GM21381 (cell line): ENCODE data around the gene HOXC10.

ENCODE experiments used
- ATAC-seq: cut with Tn5 transposase; IDR thresholded peaks from one replicate; pipeline ENCODE4 v1.9.1; 2021; ENCODE audit warnings: mild to moderate bottlenecking, moderate library complexity; ENCODE audit not compliant: unreplicated experiment

HOXC10 gene

DNA sequence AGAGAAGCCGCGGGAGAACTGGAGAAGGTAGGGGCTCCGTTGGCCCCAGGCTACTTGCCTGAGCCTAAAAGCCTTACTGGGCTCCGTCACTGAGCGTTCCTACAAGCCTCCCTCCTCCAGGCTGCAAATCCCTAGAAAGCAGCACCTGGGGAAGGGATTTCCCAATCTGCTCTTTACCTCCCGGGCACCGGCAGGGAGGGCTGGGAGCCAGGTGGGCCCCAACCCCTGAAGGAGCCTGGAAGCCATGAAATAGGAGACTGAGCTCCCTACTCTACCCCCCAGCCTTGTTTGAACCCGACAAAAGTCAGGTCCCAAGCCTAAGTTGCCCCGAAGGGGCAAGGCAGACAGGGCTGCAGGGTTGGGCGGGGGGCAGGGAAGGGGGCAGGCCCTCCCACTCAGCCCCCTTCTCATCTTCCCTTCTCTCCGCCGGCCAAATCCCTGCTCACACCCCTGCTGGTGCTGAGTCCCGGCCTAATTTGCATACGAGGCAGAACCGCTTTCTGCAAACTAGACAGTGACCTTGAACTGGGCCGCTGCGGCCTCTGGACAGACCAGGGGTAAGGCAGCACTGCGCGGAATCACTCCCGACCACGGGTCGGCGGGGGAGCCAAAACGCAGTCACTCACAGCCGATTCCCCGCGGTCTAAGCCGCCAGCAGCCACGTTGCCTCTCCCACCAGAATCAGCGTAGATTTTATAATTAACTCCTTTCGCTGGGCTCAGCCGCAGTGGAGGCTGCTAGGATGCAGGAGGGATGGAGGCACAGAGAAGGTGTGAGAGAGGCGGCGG is 34.0 kb upstream of the HOXC10 start:
- no peak for ATAC-seq

DNA sequence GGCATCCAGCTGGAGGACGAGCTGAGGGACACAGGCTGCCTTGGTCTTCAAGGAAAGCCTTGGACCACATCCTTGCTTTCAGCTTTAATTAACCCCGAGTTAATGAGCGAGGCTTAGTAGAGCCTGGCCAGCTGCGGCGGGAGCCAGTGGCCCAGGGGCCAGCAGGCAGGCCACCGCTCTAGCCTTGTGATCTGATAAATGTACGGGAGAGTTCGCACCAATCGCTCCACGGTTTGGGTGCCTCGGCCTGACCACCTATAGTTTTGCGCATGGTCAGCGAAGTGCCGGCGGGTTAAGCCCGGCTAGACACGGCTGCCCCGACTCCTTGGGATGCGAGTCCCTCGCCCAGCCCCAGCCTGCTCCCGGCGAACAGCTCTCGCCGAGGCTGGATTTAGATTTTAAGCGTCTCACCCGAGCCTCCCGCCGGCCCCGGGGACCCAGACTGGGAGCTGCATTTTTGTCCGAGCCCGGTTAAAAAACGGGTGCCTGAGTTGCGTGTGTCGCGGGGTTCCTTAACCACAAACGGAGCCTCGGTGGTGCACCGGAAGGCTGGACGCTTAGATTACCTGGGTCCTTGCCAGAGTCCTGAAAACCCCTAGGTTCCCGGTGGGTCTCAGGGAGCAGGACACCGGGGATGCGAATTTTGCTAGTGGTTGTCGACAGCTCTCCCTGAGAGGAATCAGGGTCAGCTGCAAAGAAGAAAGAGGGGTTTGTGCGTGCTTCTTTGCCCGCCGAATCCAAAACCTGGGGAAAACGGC is 33.2 kb upstream of the HOXC10 start:
- no peak for ATAC-seq

GRCh38 chr12:53952335-53952694 is 32.6 kb upstream of the HOXC10 start:
- ATAC-seq: no peak

DNA sequence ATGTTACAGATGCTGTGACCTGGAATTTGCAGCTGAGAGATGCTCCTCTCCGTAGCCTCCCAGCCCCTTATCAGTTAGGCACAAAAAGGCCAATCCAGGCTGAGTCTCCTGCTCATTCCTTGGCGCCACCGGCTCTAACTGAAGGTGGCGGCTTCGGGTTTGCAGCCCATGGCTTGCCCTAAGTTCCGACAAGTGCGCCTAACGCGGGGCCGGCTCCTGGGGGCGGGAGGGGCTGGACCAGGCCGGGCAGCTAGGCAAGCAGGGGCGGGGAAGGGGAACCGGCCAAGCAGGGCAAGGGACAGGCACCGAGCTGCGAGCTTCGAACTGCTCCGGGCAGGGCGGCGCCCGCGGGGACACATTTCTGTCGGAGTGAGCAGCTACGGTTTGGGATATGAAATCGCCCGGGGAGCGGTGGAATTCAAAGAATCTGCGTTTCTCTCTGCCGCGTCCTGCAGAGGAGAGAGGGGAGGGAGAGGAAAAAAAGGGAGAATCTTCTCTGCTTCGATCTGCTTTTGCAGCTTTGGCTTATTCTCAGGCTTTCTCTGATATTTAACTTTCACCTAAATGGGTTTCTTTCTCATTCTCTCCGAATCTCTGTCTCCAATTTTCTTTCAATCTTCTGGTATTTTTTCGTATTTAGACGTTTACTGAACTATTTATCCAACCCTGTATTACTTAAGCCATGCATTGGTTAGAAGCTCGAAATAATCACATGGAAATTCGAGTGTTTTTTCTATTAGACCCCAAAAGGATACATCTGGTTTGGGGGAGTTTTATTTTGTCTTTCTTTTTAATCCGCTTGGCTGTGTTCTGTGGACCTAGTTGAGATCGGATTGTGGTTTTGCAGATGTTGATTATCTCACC is 31.8 kb upstream of the HOXC10 start:
- no peak for ATAC-seq

DNA sequence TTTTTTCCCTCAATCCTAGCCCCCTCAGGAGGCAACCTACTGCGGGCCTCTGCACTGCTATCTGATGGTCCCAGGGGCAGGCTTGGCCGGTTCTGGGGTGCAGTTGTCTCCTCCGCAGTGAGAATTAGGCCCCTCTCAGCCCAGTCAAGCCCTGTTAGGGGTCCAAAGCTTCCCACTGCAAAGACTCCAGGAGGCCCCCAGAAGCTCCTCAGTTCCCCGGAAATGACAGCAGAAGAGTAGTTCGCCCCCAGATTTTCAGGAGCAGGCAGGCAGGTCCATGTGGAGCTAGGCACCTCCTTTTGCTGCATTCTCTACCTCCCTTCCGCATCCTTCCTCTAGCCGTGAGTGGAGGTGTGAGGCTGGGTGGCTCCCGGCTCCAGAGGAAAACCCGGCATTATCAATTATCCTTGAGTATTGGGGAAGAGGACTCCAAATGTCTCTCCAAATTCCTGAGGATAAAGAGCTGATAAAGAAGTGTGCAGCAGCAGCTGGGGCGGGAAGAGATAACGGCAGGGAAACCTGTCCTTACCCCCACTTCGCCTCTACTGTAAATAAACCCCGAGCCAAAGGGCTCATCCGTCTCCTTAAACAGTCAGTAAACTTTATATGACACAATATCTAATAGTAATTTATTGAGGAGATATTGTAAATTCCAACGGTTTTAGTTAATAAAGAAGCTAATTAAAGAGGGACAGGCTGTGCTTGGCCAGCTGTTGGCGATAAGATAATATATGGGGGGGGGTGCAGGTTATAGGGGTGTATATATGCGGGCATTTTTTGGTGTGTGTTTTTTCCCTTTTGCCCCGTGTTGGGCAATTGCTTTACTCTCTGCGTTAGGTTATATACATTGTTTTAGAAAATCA is 30.9 kb upstream of the HOXC10 start:
- ATAC-seq: no peak

- no peak for ATAC-seq
Measured at GRCh38 chr12:53954694-53955035, 30.3 kb upstream of the HOXC10 start, which contains the start of gene HOXC12. HOXC12 (plus strand) TSS chr12:53954903; CDS start chr12:53954930, 27 bp downstream.

DNA sequence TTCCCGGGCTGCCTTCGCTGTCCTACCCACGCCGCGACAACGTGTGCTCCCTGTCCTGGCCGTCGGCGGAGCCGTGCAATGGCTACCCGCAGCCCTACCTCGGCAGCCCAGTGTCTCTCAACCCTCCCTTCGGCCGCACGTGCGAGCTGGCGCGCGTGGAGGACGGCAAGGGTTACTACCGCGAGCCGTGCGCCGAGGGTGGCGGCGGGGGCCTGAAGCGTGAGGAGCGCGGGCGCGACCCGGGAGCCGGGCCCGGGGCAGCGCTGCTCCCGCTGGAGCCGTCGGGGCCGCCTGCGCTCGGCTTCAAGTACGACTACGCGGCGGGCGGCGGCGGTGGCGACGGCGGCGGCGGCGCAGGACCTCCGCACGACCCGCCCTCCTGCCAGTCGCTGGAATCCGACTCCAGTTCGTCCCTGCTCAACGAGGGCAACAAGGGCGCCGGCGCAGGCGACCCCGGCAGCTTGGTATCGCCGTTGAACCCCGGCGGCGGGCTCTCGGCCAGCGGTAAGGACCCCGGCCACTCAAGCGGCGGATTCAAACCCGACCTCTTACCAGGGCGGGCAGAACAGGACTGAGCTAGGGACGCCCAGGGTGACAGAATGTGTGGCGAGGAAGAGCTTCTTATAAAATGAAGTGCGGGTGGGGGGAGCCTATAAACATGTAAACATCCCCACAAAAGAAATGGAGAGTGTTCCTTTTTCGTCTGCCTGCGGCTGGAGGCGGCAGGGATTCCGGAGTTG is 29.7 kb upstream of the HOXC10 start:
- ATAC-seq: no peak

DNA sequence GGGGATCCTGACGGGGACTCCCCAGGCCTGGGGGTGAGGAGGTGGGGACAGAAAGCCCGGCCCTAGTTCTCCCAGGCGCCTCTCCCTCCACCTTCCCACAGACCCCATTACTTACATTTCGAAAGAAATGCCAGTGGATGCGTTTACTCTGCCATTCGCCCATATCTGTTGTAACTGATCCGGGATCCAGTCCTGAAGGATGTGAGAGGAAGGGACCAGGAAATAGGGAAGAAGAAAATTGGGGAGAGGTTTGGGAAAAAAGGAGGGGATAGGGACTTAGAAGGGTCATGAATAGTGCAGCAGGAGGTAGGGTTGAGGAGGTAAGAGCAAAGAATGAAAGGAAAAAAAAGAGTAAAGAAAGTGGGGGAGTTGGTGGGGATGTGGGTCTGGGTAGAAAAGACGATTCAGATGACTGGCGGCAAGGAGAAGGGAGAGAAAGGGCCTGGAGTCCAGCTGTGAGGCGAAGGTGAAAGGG is 29.1 kb upstream of the HOXC10 start:
- ATAC-seq: no peak

DNA sequence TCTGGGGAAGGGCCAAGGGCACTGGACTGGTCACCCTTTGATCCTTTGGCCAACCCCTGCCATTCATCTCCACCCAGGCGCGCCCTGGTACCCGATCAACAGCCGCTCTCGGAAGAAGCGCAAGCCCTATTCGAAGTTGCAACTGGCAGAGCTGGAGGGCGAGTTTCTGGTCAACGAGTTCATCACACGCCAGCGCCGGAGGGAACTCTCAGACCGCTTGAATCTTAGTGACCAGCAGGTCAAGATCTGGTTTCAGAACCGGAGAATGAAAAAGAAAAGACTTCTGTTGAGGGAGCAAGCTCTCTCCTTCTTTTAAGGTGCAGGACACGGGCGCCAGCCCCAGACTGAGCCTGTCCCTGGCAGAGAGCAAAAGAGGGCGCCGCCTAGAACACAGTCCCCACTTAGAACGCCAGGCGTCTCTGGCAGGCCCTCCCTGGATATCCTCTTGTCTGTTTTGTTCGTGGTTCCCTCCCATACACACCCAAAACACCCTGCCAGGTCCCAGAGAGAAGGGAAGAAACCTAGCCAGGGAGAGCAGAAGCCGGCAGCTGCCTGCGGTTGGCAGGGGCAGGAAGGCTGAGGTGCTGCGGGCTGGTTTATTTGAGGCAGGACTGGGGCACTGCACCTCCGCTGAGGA is 28.6 kb upstream of the HOXC10 start:
- ATAC-seq: no peak

DNA sequence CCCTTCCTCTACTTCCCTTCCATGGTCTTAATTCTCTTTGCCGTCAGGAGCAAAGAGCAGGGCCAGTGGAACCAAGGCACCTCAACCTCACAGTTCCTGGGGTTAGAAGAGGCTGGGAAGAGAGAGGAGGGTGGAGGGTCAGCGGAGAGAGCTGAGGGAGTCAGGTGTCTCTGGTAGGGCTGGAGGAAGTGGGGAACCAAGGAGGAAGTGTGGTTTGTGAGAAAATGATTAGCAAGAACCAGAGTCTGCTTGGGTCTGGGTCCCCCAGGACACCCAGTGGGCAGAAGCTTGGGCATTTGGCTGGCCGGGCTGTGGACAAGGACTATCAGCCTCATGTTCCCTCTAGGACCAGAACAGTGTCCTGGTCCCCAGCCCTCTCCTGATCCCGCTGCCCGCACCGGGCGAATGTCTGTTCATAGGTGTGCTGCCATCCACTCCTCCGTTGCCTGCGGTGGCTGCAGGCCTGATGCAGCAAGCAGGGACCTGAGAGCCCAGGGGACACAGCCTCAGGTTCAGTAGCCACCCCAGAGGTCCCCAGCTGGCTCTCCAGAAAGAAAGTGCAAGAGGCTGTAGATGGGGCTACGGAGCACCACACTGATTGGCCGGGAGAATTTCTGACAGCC is 27.9 kb upstream of the HOXC10 start:
- no peak for ATAC-seq

DNA sequence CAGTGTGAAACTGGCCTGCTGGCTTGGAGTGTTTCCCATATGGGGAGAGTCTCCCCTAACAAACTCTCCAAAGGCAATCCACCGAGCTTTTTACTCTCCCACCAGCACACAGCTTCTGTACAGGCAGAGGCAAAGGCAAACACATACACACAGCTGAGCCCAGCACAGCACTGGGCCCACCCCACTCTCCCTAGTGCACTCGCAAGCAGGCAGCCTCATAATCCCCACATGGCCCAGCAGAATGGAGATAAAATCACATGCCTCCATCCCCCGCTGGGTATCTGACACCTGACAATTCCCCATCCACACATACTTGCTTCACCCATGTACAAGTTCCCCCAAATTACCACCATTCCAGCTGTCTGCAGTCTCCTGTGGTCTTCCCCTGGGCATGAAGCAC is 26.8 kb upstream of the HOXC10 start:
- ATAC-seq: no peak

GRCh38 chr12:53959314-53959713 is 25.6 kb upstream of the HOXC10 start:
- no peak for ATAC-seq

- no peak for ATAC-seq
Measured at GRCh38 chr12:53960187-53961024, 24.5 kb upstream of the HOXC10 start.

DNA sequence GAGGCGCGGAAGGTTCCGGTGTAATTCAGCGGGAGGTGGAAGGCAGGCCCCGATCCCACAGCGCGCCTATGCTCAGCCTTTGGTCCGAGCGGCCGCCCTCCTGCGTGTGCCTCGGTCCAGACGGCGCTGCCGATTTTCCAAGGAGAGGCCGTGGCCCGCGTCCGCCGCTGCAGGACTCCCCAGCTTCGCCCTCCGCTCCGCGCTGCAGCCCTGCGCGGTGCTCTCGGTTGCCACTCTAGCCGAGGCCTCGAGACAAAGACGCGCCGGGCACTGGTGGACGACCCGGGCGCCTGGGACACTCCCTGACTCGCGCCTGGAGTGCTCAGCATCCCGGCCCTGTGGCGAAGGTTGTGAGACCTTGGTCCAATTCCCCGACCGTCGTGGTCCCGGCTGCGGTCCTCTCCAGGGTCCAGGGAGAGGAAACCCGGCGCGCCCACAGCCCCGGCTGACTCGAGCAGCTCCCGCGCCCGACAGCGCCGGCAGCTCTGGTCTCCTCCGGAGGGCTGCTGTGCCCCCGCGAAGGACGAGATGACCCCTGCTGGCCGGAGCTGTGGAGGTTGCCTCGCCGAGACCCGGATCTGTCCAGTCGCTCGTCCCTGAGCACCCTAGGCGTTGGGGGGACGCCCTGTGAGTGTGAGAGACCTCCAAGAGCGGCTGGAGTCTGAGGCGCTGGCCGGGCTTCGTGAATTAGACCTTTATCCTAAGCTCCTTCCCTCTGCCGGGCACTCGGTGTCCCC is 23.8 kb upstream of the HOXC10 start:
- no peak for ATAC-seq

- ATAC-seq: no peak
Measured at GRCh38 chr12:53963005-53963404, 21.9 kb upstream of the HOXC10 start.

DNA sequence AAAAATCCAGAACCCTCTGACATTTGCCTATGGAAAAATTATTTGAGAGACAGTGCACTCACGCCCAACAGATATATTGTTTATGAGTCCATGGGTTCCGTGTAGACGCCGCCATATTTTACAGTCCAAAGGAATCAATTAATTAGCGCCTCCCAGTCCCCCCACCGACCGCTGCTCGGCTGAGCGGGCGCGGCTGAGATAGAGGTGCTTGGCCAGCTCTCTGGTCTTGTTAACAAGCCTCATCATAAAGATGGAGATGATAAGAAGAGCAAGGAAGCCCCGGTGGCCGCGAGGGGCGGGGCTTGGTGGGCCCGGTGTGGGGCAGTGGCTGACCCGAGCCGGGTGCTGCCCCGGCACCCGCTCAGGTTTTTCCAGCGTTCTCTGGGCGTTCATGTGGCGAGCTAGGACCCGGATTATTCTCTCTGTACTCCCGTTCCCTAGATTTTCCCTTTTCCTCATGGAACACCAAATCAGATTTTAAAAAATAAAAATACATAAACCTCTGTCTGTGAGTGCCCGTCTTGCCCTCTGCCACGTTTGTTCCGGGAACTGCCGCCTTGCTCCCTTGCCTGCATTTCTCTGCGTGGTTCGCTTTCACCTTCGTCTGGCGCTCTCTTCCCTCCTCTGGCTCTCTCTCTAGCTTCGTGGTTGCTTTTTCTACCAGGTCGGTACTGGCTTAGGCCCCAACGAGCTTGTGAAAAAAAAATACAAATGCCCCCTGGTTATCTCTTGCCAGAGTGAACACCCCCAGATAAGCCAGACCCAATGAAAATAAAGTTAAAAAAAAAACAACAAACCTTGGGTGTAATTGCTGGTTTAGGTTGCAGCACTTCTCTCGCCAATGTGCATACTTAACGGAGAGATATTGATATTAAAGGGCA is 21.3 kb upstream of the HOXC10 start:
- no peak for ATAC-seq
